Fibroblast of lung (primary cell): ENCODE measurements around the gene TMEM8B.

Experiments used
- EZH2 ChIP-seq: IDR thresholded peaks from 2 replicates; pipeline ENCODE4 v1.5.1; 2012; ENCODE audit warnings: low read length, control low read depth, mild to moderate bottlenecking; ENCODE audit errors: missing control alignments
- TF ChIP-seq, protein P1 (sequence below), 2 donors: IDR thresholded peaks in 1 of 2; conservative IDR thresholded peaks in 1 of 2; 1 replicate in 1 of 2; 2 replicates in 1 of 2; pipeline ENCODE4 v1.5.1; 2011 to 2012; ENCODE audit warnings: low read length in 2 of 2, control low read depth in 1 of 2, inconsistent platforms in 1 of 2, low read depth in 1 of 2, mild to moderate bottlenecking in 1 of 2

DNA sequence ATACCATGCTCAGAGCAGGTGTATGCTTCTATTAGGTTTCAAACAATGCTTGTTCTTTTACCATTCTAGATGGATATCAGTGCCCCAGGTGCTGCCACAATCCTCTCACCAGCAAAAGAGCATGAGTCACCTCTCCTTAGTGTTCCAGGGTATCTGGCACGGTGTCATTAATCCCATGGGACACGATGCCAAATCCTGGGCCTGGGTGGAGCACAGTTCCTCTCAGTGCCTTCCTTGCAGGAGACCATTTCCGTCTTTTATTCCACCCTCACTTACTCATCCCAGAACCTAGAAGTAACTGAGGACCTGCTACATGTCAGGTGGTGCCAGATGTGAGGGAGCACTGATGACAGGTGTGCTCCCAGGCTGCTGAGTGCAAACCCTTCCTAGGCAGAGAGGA lies 42.5 kb downstream of the TMEM8B start:
- TF ChIP-seq, protein P1, sequence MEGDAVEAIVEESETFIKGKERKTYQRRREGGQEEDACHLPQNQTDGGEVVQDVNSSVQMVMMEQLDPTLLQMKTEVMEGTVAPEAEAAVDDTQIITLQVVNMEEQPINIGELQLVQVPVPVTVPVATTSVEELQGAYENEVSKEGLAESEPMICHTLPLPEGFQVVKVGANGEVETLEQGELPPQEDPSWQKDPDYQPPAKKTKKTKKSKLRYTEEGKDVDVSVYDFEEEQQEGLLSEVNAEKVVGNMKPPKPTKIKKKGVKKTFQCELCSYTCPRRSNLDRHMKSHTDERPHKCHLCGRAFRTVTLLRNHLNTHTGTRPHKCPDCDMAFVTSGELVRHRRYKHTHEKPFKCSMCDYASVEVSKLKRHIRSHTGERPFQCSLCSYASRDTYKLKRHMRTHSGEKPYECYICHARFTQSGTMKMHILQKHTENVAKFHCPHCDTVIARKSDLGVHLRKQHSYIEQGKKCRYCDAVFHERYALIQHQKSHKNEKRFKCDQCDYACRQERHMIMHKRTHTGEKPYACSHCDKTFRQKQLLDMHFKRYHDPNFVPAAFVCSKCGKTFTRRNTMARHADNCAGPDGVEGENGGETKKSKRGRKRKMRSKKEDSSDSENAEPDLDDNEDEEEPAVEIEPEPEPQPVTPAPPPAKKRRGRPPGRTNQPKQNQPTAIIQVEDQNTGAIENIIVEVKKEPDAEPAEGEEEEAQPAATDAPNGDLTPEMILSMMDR (conservative IDR thresholded peaks at IDR 0.05 in 1 of 2, IDR thresholded peaks at IDR 0.05 in 1 of 2; ENCODE audit: low read depth in 1 of 2, low read length in 2 of 2), result no peak
- no peak for TF ChIP-seq EZH2
